Suprapubic skin (tissue), 4 donors: ENCODE measurements around the gene PACS1.

Experiments
- POLR2A ChIP-seq, 2 donors: fragments of 450-650 bp; IDR thresholded peaks; one replicate each; pipeline ENCODE4 v1.6.1; 2017; ENCODE audit warnings: antibody characterized with exemption in 2 of 2, mild to moderate bottlenecking in 2 of 2, moderate library complexity in 2 of 2
- POLR2AphosphoS5 ChIP-seq, 3 donors: sonication (generic); formaldehyde crosslinking; IDR thresholded peaks; one replicate each; pipeline ENCODE4 v1.6.1; 2017; ENCODE audit warnings: antibody characterized with exemption in 3 of 3
- TF ChIP-seq, protein P1 (sequence below), 2 donors: fragments of 200-600 bp in 1 of 2; fragments of 450-650 bp in 1 of 2; sonication (generic) in 1 of 2; IDR thresholded peaks; one replicate each; pipeline ENCODE4 v1.5.1; 2016 to 2019; ENCODE audit warnings: antibody characterized with exemption in 2 of 2, mild to moderate bottlenecking in 1 of 2, moderate library complexity in 1 of 2

DNA sequence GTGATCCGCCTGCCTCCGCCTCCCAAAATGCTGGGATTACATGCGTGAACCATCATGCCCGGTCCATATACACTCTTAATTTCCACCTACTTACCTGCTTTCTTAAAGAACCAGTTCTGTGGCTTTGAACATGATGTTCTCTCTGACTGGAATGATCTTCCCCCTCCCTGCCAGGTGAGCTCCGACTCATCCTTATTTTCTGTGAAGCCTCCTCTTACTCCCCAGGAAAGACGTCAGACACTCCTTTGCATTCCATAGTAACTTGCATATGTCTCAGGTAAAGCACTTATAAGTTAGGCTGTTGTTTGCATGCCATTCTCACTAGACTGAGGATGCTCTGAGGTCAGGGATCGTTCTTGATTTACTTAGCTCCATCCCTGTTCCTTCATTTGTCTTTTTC is 106.6 kb downstream of the PACS1 start:
- TF ChIP-seq, protein P1, sequence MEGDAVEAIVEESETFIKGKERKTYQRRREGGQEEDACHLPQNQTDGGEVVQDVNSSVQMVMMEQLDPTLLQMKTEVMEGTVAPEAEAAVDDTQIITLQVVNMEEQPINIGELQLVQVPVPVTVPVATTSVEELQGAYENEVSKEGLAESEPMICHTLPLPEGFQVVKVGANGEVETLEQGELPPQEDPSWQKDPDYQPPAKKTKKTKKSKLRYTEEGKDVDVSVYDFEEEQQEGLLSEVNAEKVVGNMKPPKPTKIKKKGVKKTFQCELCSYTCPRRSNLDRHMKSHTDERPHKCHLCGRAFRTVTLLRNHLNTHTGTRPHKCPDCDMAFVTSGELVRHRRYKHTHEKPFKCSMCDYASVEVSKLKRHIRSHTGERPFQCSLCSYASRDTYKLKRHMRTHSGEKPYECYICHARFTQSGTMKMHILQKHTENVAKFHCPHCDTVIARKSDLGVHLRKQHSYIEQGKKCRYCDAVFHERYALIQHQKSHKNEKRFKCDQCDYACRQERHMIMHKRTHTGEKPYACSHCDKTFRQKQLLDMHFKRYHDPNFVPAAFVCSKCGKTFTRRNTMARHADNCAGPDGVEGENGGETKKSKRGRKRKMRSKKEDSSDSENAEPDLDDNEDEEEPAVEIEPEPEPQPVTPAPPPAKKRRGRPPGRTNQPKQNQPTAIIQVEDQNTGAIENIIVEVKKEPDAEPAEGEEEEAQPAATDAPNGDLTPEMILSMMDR (IDR thresholded peaks at IDR 0.05) = no peak
- TF ChIP-seq POLR2A (IDR thresholded peaks at IDR 0.05) (no peak), POLR2AphosphoS5 (IDR thresholded peaks at IDR 0.05) (no peak)
